Globus pallidus (tissue), 1 donor: ENCODE results near the gene GPD1L.
"Not testable (repeated sequence)": the region's sequence is repeated elsewhere in the genome, so short reads cannot be mapped to it uniquely, and the experiment has no call there.

Experiments
- DNase-seq: peaks from one replicate; pipeline ENCODE4 v3.0.0-alpha.2; 2015; ENCODE audit warnings: low spot score

Gene GPD1L

DNA sequence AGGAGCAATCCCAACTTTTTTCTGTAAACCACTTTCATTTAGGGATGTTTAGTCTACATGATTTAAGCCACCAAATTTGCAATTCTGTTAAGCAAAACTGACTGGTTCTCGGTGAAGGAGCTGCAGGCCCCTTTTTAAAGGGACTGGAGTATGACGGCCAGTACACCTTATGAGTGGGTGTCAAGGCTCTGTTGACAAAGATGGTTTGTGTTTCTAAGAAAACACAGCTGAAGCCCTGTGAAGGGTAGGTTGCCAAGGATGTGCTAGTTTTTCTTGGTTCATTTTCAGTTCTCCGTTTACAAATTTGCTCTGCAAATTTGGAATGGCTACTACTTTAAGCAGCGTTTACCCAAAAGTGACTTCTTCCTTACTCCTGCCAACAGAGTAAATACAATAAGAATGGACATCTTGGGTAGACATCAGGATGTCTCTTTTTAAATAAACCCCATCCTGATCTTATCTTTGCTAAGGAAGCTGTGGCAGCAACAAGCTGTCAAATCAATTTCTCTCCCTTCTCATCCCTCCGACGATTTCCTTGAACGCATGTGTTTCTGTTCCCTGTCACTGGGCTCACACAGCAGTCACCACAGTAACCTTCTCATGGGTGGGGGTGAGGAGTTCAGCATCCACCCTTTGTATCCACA is 73.8 kb downstream of the GPD1L start:
- DNase-seq = no peak

DNA sequence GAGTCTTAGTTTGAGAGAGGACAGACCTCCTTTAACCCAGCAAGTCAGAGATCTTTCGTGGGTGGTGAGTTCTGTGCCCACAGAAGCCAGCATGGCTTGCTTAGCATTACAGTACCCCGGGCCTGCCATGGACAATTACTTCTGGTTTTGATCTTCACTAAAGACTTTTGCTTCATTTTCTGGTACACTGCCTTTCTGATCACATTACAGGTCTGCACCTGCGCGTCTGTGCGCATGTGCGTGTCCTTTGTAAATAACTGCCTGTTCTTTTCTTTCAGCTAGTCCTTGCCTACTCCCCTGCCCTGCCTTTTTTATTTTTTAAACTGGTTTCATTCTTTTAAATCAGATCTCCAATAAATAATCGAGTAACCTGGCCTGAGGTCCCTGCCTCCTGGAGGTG is 74.9 kb downstream of the GPD1L start:
- no peak for DNase-seq

DNA sequence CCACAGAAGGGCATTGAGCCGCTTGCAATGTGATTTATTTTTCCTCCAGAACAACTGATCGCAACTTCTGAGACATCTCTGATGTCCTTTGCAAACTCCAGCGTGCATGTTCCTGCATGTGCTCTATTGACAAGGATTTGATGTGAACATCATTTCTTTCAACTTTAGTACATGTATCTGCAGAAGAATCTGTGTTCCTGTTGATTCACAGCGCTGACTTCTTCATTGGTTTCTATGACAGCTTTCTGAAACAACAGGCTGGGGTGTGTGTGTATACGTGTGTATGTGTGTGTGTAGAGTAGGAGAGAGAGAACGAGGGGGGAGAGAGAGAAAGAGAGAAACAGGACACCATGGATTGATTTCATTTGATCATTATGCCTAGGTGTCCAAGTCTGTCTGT is 75.4 kb downstream of the GPD1L start:
- DNase-seq = no peak

DNA sequence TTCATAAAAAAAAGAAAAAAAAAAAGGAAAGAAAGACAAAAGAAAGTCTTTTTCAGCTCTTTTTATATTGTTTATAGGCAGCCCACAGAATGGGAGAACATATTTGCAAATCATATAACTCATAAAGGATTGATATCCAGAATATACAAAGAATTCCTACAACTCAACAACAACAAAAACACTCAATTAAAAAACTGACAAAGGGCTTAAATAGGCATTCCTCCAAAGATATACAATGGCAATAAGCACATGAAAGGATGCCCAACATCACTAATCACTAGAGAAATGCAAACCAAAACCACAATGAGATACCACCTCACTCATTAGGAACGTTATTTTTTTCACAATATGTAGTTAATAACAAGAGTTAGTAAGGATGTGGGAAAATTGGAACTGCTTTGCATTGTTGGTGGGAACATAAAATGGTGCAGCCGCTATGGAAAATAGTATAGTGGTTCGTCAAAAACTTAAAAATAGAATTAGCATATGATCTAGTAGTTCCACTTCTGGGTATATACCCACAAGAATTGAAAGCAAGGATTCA is 77.8 kb downstream of the GPD1L start:
- no peak for DNase-seq

DNA sequence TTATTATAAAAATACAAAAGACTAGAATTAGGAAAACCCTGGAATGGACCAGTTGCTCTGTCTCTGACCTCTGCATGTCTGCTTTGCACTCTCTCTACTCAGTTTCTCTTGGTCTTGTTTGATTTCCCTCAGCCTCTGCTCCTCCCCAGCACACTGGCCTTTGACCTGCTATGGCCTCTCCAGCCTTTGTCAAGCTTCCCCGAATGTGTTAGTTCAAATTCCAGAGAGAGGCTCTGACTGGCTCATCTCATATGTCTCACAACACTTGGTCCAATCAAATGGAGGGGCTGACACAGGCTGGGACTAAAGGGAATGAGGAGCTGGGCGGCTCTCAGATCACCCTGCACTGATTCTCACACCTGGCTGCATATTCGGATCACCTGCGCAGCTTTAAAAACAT is 79.7 kb downstream of the GPD1L start:
- no peak for DNase-seq

DNA sequence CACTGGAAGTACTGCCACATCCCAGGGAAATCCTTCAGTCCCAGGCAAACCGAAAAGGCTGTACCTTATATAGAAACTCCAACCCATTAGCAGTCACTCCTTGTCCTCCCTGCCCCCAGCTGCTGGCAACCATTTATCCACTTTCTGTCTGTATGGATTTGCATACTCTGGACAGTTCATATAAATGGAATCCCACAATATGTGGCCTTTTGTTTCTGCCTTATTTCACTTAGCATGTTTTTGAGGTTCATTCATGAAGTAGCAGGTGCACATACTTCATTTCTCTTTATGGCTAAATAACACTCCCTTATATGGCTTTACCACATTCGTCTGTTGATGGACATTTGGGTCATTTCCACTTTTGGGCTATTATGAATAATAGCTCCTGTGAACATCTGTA is 80.5 kb downstream of the GPD1L start:
- DNase-seq = no peak

DNA sequence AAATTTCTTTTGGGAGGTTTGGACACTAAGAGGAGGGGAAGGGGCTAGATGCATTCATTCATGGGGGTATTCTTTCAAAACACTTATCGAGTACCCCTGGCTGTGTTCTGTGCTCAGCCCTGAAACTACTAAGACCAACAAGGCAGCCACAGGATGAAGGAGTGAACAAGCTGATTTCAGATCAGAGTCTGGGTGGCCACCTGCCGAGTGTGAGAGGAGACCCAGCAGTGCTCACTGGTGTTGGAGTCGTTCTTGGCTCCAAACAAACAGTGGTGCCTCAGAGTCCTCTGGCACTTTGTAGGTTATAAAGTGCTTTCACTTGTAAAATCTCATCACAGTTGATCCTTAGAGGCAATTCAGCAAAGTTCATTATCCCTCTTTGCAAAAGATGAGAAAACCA is 83.3 kb downstream of the GPD1L start:
- no peak for DNase-seq

DNA sequence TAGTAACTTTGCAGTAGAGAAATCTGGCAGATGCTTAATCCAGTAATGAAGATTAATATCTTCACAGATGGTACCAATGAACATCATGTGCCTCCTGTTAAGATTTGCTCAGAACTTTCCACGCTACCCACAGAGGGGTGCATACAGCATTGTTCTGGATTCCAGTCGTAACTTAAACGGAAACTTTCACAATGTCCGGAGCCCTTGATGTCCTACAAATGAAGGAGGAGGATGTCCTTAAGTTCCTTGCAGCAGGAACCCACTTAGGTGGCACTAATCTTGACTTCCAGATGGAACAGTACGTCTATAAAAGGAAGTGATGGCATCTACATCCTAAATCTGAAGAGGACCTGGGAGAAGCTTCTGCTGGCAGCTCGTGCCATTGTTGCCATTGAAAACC is 84.1 kb downstream of the GPD1L start:
- DNase-seq = not testable (repeated sequence)

DNA sequence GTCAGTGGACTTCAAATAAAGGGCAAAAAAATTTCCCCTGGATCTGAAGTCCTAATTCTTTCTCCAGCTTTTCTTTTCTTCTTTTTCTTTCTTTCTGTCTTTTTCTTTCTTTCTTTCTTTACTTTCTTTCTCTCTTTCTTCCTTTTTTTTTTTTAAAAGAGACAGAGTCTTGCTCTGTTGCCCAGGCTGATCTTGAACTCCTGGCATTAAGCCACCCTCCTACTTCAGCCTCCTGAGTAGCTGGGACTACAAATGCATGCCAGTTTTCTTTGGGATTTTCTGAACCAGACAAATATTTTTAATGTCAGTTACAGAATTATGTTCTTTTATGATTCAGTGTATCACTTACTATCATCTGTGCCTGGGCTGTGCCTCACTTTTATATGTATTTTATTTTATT is 86.7 kb downstream of the GPD1L start:
- no peak for DNase-seq

DNA sequence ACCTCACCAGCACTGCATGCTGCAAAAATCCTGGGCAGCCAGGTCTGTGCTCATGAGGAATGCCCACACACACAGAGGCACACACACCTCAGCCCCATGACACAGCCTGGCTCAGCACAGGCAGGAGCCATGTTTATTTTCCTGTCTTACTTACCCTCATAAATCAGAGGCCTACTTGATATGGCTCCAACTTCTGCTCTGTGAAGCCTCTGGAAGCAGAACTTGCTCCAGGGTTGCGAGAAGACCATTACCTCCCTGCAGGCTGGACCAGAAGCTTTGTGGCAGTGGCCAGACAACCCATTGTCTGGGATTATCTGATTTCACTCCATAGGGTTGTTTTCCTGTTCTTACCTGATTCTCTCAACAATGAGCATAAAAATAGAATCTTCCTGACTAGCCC is 88.2 kb downstream of the GPD1L start:
- DNase-seq = no peak

DNA sequence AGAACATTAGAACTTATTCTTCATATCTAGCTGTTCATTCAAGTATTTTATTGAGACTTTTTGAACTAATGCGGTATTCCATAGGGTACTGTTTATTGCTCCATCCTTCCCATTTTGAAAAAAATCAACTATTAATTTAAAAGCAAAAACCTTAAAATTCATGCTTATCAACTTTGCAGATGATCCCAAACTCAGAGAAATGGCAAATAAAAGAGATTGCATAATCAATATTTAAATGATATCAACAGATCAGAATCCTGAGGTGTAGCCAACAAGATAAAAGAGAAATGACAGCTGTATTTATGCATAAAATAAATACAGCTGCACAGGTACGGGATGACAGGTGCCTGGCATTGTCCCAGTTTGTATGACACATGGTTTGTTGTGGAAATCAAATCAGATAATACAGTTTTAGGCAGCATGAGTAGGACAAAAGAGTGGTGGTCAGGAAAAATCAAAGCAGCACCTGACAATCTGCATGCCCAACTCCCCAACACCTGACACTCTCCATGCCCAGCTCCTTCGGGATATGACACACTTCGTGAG is 89.6 kb downstream of the GPD1L start:
- DNase-seq = no peak

DNA sequence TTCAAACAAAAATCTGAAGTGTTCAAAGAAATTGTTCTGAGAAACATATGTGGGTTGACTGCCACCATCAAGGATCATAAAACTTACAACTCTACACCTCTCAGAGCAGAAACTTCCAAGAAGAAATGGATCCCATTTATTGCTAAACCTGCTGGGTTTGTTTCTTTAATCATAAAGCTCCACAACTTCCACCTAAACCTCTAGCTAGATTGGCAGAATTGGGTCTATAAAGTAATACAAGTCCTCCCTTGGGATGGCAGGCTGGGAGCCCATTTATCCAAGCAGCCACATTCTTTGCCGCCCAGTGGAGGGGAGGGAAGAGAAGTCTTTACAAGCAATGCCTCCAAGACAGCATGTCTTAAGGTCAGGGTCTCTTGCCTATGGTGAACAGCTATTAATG is 91.6 kb downstream of the GPD1L start:
- no peak for DNase-seq

DNA sequence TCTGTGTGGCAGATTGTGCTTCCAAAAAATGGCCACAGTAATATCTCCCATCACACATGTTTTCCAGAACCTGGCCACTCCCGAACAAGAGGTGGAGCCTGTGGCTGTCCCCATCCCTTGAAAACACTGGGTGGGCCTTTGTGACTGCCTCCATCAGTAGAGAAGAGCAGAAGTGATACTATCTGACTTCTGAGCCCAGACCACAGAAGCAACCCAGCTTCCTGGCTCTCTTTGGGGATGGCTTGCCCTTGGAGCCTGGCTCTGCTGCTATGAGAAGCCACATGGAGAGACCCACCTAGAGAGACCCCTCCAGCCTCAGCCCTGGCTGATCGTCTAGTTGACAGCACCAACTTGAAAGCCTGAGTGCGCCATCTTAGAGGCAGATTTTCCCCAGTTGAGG is 92.3 kb downstream of the GPD1L start:
- DNase-seq = no peak

DNA sequence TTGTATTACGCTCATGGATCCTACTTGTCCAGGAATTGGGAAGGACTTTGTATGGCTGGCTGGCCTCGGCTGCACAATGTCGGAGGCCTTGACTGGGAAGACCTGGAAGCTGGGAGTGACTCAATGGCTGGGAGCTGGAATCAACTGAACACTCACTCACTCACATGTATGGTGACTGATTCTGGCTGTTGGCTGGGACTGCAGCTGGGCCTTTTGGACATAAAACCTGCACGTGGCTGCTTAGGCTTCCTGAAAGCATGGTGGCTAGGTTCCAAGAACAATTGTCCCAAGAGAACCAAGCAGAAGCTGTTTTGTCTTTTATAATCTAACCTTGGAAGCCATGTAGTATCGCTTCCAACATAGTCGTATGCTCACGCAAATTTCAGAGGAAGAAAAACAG is 94.1 kb downstream of the GPD1L start:
- no peak for DNase-seq

DNA sequence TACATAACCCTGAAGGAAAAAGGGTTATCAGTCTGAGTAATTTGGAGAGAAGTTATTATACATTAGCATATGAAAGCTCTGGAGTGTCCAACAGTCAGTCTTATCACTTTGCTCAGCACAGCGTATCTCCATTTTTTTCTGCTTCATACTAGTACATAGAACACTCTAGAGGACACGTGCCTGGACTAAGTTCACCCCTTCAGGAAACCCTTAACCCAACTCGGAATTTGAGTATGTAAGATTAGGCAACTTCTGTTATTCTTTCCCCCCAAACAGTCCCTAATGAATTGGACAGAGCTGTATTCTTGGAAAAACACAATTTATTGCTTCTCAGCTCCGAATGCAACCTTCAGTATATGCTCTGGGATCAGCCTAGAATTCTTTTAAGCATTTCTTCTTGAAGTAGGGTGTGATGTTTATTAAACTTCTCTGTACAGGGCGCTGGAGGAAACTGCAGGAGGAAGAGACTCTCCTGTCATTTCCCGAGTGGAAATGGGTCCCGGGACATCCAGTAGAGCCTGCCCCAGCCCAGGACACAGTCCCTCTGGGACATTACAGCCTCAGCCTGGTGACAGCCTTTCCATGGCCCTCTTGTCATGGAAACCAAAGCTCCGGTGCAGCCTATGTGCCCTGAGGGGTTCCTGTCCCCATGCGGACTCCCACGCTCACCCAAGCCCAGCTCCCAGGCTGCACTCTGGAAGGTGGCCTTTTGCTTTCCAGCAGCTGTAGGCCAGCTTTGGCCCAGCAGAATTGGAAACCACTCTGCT is 94.8 kb downstream of the GPD1L start:
- DNase-seq = no peak

DNA sequence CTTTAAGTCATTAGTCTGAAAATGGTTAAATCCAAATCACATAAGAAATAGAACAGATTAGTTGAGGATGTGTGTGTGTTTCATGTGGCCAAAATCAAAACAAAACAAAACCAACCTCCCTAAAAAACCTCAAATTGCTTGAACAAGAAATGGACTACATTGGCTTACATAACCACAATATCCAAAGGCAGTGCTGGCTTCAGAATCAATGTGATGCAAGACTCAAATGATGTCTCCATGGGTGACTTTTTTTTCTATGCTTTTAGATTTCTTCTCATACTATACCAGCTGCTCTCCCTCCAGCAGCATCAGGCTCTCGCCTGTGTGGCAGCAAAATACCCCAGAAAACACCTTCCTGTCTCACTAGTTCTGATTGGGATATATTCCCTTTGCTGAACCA is 96.1 kb downstream of the GPD1L start:
- no peak for DNase-seq

DNA sequence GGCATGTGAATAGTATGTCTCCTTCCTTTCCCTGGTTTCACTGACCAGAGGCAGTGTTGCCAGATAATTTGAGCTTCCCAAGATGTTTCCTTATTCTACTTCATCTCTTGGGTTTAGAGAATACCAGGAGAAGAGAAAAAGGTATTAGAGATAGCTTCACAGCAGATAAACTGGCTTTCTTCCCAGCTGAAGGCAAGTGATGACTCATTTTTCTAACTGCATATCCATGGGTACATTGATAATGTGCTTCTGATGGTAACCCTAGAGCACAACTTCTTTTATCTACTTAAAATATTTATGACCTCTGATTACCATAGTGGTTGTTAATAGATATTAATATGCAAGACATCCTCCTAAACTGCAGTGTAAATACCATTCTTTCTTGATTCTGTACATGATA is 97.4 kb downstream of the GPD1L start:
- no peak for DNase-seq

DNA sequence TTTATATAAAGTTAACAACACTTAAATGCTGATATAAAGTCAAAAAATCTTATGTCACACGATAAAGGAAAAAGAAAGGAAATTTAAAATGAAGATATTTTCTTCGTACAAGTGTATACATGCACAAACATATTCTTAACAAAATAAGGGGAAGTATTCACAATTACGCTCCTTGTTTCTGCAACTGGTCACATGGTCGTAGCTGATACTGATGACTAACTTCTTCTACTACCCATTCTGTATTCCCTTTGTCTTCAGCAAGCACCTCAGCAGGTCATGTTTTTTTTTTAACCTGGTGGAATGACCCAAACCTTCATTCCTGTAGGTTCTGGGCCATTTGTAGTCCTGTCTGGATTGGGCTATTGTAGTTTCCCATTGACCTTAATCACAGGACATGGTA is 102.0 kb downstream of the GPD1L start:
- DNase-seq = no peak

DNA sequence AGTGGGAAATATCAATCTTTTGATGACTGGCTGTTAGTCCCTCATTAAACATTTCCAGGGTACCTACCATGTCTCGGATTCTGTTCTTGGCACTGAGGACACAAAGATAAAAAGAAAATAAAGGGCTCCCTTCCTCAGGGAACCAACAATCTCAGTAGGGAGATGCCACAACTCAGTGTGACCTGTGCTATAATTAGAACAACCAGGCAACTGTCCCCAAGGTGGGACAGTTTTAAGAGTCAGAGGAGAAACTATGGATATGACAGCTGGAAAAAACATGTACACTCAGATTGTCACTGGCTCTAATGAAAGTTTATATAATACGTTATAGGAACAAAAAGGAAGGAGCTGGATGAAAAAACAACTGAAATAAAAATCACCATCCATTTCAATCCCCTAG is 108.8 kb downstream of the GPD1L start:
- no peak for DNase-seq

DNA sequence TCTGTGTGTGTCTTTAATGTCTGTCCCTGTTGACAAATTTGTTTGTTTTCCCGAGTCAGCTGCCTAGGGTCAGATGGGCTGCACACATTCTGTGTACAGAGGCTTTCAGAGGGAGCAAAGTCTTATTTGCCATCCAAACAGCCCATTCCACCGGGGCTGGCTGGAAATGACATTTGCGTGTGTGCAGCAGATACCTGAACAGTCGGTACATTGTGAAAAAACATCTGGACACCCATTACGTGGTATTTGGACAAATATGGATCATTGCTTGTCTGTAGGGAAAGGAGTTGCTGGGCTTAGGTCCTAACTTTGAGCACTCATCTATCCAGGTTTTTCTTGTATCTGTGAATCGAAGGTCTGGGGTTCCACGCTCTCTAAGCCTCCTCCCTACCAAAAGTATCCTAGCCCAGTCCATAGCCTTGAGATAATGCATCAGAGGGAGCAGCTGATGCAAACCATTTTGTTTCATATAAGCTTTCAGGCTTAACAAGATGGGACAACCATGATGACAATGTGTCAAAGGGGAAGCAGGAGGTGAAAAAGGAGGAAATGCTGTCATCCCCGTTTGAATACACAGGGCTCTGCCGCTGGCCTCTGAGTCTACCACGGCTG is 109.9 kb downstream of the GPD1L start:
- DNase-seq = no peak

DNA sequence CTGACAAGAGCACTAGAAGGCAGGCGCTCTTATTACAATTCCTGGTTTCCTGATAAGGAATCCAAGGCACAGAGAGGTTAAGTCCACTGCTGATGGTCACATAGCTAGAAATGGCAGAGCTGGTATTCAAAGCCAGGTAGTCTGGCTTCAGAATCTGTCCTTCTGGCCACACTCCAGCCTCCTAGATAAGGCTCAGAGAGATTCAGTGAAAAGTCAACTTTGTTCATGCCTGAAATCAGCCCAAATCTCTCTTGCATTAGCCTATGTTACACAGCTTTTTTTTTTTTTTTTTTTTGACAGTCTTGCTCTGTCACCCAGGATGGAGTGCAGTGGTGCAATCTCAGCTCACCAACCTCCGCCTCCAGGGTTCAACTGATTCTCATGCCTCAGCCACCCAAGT is 110.9 kb downstream of the GPD1L start:
- DNase-seq = no peak
